AG10803 (cell line): Measurements from ENCODE around the gene EDAR.

Experiments used
- DNase-seq: peaks from one replicate; pipeline ENCODE4 v3.0.0; 2010; ENCODE audit warnings: low read depth
- H3K4me3 ChIP-seq: 2 replicates; pipeline ENCODE4 v1.5.1; 2011; ENCODE audit warnings: mild to moderate bottlenecking, low read length, control low read depth
- CTCF ChIP-seq: conservative IDR thresholded peaks from 2 replicates; pipeline ENCODE4 v1.5.1; 2011; ENCODE audit warnings: mild to moderate bottlenecking, low read length, control low read depth, inconsistent platforms

Gene EDAR

DNA sequence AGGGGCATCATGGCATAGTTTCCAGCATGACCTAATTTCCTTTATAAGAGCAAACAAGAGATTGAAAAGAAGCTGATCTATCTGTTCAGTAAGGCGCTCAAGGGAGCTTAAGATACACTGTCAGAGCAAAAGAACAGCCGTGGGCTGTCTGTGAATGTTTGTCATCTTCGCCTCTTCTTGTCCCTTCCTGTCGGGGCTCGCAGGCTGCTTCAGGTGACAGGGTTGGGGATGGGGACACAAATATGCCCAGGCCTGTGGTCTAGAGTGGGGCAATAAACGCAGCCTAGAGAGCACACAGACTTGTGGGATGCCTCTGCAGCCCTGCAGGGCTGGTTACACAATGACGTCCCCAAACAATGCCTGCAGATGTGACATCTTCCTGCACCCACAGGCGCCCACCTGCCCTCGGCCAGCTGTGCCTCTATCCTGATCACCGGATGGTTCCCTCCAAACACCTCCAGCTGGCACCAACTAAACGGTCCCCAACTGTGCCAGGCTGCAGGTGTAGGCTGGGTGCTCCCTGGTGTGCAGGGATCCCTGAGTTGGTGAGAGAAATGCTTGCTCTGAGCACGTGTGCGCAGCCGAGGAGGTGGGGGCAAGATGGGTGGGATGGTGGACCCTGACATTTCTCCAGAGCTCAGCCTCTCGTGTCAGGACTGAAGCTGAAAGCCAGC lies 72.8 kb downstream of the EDAR start:
- no peak for DNase-seq
- no peak for TF ChIP-seq CTCF
- H3K4me3 ChIP-seq: no peak overlapping the region

GRCh38 chr2:108912629-108912902 lies 76.5 kb downstream of the EDAR start:
- no peak overlapping the region for H3K4me3 ChIP-seq
- DNase-seq: no peak
- no peak for TF ChIP-seq CTCF

- no peak overlapping the region for H3K4me3 ChIP-seq
- no peak for TF ChIP-seq CTCF
- DNase-seq: no peak
Observed at GRCh38 chr2:108911807-108912628, 77.0 kb downstream of the EDAR start.

GRCh38 chr2:108911401-108911800 lies 77.6 kb downstream of the EDAR start:
- TF ChIP-seq CTCF: no peak
- DNase-seq: no peak
- no peak overlapping the region for H3K4me3 ChIP-seq

DNA sequence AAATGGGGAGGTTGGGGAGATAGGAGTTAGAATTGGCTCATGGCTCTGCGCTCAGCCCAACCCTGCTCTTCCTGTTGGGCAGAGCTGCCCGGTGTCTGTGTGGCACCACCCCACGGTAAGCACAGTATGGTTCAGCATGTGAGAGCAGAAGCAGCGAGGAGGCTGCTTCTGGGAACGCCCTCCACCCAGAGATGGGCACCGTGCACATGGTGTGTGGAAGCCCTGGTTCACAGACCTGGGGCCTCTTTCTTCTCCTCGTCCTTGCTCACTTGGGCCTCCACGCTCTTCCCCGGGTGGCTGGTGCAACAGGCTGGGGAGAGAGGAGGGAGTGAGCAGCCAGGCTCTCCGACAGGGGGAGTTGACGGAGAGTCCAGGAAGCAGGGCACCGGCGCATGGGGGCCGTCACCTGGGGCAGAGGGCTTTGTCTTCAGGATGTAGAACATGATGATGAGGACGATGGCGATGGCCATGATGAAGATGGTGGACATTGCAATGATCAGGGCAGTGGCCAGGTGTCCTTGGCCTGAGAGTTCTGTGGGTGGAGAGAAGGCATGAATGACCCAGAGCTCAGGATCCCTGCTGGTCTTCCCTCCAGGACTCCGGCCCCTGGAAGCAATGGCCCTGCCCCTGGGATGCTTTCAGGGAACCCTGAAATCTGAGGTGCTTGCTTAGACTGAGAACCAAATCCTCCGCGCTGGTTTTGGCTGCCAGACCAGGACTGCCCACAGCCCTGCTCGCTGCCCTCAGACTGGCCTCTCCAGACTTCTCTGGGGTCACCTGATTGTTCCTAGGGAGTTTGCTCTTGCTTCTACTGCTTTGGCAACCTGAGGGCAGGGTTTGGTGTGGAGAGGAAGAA lies 78.3 kb downstream of the EDAR start:
- no peak for DNase-seq
- no peak for TF ChIP-seq CTCF
- H3K4me3 ChIP-seq: no peak overlapping the region

DNA sequence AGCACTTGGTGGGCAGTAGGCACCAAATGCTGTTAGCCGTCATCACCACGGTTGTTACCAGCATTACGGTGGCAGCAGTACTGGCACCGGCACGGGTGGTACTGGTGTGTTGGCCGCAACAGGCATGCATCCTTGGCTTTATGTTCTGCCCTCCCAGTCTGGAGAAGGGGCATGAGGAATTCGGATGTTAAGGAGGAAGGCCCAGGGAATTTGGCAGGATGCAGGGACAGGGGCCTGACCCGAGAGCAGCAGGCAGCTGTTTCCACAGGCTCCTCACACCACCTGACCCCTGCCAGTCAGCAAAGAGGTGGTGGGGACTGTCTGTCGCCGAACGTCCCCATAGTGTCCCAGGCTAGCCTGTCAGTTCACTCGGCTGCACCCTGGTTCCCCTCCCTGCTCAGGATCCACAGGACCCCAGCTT lies 79.0 kb downstream of the EDAR start:
- H3K4me3 ChIP-seq: no peak overlapping the region
- no peak for TF ChIP-seq CTCF
- DNase-seq: no peak
